Measurements from ENCODE around the gene STAM2. TPM values are rescaled to one million over a fixed set of nuclear protein-coding genes. Genes with fewer than 3 reads are reported as not detected.
A peak's percentile ranks its signal among the peaks of the same experiment; 100 is the strongest.

STAM2 gene
- total RNA-seq, 1 donor from 2014 or later = 42.5 TPM

- Histone ChIP-seq H3K27me3 (peaks cover 19% of the 10 kb centered on the region), H3K9me3 (no peaks in the 10 kb centered on the region), H3K36me3 (no peaks in the 10 kb centered on the region), H3K4me1 (peaks cover 12% of the 10 kb centered on the region), H3K27ac (peak within 1 kb of the TSS; percentile 24), H3K4me3 (peak within 1 kb of the TSS; percentile 60)
- ATAC-seq (peak; percentile 61), DNase-seq (peak; percentile 72)
- intact Hi-C loops (cut with DNase I) = no loop called here
- no peak for TF ChIP-seq CTCF (IDR thresholded peaks at IDR 0.05)
Observed at GRCh38 chr2:152098496-152099366, 76.8 kb downstream of the STAM2 start, which contains the start of gene CACNB4. Gene CACNB4, minus strand, starts transcription at chr2:152099044.

- intact Hi-C loops (cut with DNase I) = no loop called here
- peak overlapping the region; percentile 60 for H3K4me3 ChIP-seq
- DNase-seq = peak; percentile 75
- H3K36me3 ChIP-seq = no peaks in the 10 kb centered on the region
- peaks cover 12% of the 10 kb centered on the region for H3K4me1 ChIP-seq
- no peak for TF ChIP-seq CTCF (IDR thresholded peaks at IDR 0.05)
- ATAC-seq = peak; percentile 78
- peaks cover 19% of the 10 kb centered on the region for H3K27me3 ChIP-seq
- no peaks in the 10 kb centered on the region for H3K9me3 ChIP-seq
- peak overlapping the region; percentile 24 for H3K27ac ChIP-seq
Observed at GRCh38 chr2:152097801-152098495, 77.6 kb downstream of the STAM2 start.

DNA sequence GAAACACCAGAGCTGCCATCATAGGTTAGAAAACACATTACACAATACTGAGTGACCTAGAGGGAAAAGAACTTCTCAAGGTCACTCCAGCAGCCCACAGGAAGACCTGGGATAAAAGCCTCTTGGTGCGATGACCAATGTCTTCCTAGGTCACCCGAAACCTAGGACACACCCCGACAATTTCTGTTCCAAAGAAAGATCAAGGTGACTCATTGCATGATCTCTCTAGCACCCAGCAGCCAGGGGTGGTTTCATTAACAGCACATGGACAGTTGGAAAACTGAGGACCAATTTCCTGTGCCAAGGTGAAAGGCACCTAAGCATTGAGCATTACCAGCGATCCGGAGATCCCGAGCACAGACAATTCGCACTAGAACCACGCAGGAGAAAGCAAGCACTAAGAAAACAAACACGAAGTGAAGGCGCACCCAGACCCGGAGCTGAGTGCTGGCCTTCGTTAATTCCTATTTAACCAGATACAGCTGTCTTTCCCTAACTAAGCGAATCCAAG is 78.2 kb downstream of the STAM2 start:
- H3K27ac ChIP-seq = peak overlapping the region; percentile 24
- peaks cover 12% of the 10 kb centered on the region for H3K4me1 ChIP-seq
- DNase-seq (no peak), ATAC-seq (peak; percentile 29)
- no peak for TF ChIP-seq CTCF (IDR thresholded peaks at IDR 0.05)
- H3K4me3 ChIP-seq = peak overlapping the region; percentile 60
- intact Hi-C loops (cut with DNase I) = no loop called here
- no peaks in the 10 kb centered on the region for H3K36me3 ChIP-seq
- H3K9me3 ChIP-seq = no peaks in the 10 kb centered on the region
- peaks cover 19% of the 10 kb centered on the region for H3K27me3 ChIP-seq

- intact Hi-C loops (cut with DNase I) = no loop called here
- TF ChIP-seq CTCF (IDR thresholded peaks at IDR 0.05) = no peak
- Histone ChIP-seq H3K27me3 (peaks cover 7% of the 10 kb centered on the region), H3K4me1 (peaks cover 12% of the 10 kb centered on the region), H3K4me3 (no peak overlapping the region), H3K9me3 (no peaks in the 10 kb centered on the region), H3K36me3 (no peaks in the 10 kb centered on the region), H3K27ac (no peak overlapping the region)
- ATAC-seq = no peak
- DNase-seq = no peak
Observed at GRCh38 chr2:152095146-152095545, 80.4 kb downstream of the STAM2 start.

DNA sequence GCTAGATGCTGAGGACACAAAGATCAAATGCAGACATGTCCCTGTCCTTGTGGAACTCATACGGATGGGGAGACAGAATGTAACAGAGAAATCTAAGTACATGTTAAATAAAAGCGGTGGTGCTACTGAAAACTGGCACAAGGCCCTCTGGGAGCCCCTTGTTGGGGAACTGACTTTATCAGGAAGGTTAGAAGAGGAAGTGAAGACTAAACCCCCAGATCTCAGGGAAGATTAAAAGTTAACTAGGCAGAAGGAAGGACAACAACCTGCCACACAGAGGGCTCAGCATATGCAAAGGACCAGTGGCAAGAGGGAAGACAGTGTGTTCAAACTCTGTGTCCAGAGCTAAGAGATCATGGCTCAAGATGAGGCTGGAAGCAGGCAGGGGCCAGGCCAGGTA is 81.5 kb downstream of the STAM2 start:
- H3K36me3 ChIP-seq = no peaks in the 10 kb centered on the region
- intact Hi-C loops (cut with DNase I) = no loop called here
- TF ChIP-seq CTCF (IDR thresholded peaks at IDR 0.05) = no peak
- peaks cover 2% of the 10 kb centered on the region for H3K4me1 ChIP-seq
- no peaks in the 10 kb centered on the region for H3K27me3 ChIP-seq
- ATAC-seq (no peak), DNase-seq (no peak)
- H3K27ac ChIP-seq = no peak overlapping the region
- H3K4me3 ChIP-seq = no peak overlapping the region
- no peaks in the 10 kb centered on the region for H3K9me3 ChIP-seq

Data from upper lobe of right lung (tissue), 1 donor.